Measurements from ENCODE around the gene EIF3B.
"Not testable (repeated sequence)": the region's sequence is repeated elsewhere in the genome, so short reads cannot be mapped to it uniquely, and the experiment has no call there.

Gene EIF3B

DNA sequence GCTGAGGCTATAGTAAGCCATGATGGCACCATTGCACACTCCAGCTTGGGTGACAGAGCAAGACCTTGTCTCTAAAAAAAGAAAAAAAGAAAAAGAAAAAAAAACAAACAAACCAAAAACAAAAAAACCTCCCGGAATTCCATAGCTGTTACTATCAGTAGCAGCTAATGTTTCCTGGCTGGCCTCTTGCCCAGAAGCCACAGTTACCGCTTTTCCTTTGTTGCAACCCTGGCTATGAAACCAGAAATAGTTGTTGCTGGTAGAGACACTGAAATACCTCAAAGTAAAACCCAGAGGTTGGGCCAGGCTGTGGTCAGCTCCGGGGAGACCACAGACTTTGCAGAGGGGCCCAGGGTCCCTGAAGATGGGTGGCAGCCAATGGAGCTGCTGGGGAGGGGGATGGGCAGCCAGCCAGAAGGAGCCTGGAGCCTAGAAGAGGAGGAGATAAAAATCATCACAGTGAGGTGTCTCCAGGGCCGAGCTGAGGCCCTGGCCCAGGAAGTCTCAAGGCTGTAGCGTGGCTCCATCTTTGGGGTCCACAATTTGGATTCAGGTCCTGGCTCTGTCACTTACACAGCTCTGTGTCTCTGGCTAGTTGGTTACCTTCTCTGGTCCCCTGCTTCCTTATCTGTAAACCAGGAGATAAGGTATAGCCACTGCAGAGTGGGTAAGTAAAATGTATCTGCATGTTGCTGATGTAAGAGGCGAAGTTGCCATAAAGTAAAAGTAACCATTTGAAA lies 45.4 kb downstream of the EIF3B start:
- no peak for FAIRE-seq
- no peak for DNase-seq (ENCODE audit: insufficient read length, low spot score)

DNA sequence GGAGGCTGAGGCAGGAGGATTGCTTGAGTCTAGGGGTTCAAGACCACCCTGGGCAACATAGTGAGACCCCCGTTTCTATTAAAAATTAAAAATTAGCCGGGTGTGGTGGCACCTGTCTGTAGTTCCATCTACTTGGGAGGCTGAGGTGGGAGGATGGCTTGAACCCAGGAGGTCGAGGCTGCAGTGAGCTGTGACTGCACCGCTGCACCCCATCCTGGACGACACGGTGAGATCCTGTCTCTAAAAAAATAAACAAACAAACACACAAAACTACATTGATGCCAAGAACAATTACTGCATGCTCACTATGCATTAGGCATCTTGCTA lies 48.0 kb downstream of the EIF3B start:
- DNase-seq (ENCODE audit: insufficient read length, low spot score) (no peak), FAIRE-seq (no peak)

DNA sequence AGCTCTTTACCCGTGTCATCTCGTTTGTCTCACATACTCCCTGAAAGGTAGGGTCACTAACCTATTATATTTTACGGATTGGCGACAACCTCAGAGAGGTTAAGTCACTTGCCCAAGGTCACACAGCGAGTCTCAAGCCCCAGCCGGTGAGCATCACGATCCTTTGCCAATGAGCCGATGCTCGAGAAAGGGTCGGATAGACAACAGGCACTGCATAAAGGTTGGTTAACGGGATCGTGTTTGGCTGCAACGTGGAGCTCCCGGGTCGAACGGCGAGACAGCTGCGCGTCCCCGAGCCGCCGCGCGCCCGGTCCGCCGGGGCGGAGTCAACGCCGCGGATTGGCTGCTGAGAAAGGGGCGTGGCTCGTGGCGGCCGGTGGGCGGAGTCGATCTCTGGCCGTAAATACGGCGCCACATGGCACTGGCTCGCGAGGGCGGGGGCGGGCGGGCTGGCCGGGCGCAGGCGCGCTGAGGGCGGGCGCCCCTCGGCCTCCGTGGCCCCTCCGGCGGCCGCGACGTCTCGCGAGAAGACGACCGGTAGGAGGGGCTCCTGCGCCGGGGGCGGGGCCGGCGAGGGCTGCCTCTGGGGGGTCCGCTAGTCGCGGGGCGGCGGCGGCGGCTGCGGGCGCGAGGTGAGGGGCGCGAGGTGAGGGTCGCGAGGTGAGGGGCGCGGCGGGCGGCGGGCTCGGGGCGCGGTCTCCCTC lies 48.5 kb downstream of the EIF3B start, which contains the start of gene CHST12:
Gene CHST12, plus strand, starts transcription at position 598 of the 704 bp plus-strand sequence. CDS start 29,029 bp downstream, outside the sequence.
- DNase-seq (ENCODE audit: insufficient read length, low spot score) = peak; percentile 88
- FAIRE-seq = peak; percentile 71

DNA sequence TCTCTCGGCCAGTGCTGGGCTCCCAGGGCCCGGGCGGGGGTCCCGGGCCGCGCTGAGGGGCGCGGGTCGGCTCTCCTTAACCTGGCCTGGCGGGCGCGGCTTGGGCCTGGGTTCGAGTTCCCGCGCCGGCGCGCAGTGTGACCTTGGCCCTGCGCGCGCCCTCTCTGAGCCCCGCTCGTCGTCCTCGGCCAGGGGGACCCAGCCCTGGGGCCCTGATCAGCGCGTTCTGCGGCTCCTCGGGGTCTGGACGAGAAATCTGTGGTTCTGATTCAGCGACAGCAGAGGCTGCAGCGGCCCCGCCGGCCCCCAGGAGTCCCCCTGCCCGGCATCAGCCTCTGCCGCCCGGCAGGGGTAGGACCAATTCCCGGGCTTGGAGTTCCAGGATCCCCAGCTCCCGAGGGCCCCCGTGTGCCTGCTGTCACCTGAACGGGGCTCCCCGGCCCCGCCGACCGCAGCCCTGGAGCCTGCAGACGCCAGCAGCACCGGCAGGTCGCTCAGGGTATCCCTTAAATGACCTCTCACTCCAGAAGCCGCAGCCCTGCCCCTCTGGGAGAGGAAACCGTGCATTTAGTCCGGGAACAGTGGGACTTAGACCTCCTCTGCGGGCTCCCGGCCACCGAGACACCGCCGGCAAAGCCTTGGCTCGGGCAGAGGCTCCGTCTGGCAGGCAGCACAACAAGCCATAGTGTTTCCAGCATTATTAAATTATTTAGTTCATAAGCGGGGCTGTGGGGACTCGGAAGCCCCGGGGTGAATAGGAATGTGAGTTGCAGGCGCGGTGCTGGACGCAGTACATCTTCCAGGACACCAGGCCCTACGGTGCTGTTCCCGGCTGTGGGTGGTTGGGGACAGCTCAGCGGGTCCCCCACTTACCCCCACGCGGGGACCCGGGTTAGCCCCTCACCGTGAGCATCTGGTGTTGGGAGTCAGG lies 49.4 kb downstream of the EIF3B start:
- FAIRE-seq (no peak), DNase-seq (ENCODE audit: insufficient read length, low spot score) (no peak)

DNA sequence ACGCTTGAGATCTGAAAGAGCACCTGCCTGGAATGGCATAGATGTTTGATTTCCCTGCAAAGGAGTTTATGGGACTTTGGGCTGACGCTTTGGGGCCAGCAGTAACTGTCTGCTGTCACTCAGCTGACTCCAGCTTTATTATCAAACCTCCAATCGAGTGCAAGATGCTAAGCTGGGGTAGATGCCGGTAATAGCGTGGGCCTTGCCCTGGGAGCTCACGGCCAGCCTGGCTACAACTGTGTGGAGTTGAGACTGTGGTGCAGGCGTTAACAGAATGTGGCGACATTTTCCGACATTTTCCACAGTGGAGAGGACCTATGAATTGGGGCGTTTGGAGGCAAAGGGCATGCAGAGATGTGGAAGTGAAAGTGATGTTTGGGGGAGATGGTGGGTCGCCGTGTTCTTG lies 50.1 kb downstream of the EIF3B start:
- FAIRE-seq (peak; percentile 4), DNase-seq (ENCODE audit: insufficient read length, low spot score) (no peak)

DNA sequence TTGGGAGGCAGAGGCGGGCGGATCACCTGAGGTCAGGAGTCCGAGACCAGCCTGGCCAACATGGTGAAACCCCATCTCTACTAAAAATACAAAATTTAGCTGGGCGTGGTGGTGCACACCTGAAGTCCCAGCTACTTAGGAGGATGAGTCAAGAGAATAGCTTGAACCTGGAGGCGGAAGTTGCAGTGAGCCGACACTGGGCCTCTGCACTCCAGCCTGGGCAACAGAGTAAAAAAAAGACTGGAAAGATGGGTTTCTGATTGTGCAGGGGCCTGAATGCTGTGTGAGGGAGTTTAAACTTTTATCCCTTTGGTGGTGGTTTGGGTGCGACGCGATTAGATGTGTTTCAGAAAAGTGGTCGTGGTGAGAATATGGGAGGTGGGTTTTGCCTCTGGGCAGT lies 50.6 kb downstream of the EIF3B start:
- FAIRE-seq = no peak
- DNase-seq (ENCODE audit: insufficient read length, low spot score) = no peak

DNA sequence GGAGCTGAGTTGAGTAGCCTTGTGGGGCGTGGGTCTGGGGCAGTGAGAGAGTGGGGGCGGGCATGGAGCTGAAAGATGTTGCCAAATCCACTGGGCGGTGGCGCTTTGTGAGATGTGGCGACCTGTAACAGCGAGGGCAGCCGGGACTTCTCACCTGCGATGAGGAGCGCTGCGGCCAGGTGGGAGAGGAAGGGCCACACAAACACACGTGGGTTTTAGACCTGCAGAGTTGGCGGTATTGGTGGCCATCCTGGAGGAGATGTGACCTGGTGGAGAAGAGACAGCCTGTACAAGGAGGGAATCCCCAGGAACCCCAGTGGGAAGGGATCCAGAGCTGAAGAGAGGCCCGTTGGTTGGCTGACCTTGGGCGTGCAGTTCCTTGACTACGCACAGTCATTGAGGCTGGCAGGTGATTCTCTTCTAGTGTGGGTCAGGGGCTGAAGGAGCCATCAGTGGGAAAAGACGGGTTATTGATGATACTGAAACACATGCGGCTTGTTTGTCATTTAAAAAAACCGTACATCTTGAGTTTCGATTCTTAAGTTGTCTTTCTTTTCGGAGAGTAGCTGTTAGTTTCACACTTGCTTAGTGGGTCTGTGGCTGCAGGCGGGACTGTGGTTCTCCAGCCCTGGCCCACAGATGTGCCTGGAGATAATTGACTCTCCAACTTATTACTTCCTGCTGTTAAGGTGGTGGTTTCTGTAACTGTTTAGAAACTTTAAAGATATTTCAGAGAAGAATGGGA lies 51.1 kb downstream of the EIF3B start:
- FAIRE-seq = peak; percentile 98

DNA sequence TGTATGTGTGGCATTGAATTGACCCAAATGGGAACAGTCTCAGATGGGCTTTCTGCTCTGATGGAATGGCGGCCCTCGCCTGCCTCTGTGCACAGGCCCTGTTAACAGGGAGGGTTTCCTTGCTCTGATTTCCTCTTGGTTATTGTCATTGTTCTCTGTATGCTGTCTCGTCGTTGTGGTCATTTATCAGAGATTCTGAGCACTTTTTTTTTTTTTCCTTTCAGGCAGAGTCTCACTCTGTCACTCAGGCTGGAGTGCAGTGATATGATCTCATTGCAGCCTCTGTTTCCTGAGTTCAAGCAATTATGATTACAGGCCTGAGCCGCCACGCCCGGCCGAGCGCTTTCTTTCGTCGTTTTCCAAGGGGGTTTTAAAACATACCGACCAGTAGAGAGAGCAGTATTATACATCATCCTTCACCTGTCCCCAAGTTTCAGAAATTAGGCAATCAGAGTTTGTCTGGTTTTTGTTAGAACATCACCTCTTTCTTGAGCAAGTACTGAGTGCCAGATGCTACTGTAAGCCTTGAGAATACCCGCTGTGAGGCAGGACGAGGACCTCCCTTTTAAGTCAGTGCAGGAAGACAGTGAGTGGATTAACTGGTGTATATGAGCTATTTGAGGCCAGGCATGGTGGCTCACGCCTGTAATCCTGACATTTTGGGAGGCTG lies 55.3 kb downstream of the EIF3B start:
- FAIRE-seq = no peak
- DNase-seq (ENCODE audit: insufficient read length, low spot score) = no peak

More for the DNA sequence above, 51.1 kb downstream of the EIF3B start:
- peak; percentile 74 for DNase-seq (ENCODE audit: insufficient read length, low spot score)

DNA sequence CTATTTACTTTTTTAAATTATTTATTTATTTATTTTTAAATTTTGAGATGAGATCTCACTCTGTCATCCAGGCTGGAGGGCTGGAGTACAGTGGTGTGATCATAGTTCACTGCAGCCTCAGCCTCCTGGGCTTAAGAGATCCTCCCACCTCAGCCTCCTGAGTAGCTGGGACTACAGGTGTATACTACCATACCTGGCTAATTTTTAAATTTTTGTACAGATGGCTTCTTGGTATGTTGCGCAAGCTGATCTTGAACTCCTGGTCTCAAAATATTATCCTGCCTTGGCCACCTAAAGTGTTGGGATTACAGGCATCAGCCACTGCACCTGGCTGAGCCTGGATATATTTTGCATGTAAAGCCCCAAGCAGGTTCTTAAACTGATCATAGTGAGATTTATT lies 56.4 kb downstream of the EIF3B start:
- FAIRE-seq (no peak), DNase-seq (ENCODE audit: insufficient read length, low spot score) (no peak)

DNA sequence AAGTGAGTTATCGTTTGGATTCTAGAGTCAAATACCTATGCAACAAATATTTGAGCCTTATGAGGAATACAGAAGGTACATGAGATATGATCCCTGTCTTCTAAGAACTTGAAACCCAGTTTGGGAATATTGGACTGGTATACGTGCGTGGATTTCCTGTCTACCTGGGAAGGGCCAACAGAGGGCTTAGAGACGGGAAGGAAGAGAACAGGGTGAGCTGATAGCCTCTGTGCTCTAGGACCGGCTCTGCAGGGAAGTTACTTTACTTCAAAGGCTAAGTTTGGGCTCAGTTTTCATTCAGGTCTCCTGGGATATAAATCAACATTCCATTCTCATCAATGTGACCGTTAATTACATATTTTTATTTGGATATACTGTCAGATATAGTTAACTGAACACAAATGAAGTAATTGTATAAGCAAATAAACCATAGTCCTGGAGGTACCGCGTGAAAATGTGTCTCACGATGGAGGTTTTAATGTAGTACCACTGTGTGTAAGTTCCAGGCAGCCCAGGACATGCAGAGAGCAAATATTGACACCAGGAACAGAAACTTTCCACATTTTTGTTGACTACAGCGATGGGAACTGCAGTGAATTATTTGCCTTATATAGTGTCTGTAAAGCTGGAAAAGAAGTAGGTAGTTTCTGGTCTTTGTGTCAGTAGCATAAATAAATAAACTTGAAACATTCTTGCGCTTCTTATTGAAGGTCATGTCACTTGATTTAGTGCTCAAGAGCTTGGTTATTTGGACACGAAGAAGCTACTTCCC lies 57.4 kb downstream of the EIF3B start:
- FAIRE-seq (no peak), DNase-seq (ENCODE audit: insufficient read length, low spot score) (no peak)

DNA sequence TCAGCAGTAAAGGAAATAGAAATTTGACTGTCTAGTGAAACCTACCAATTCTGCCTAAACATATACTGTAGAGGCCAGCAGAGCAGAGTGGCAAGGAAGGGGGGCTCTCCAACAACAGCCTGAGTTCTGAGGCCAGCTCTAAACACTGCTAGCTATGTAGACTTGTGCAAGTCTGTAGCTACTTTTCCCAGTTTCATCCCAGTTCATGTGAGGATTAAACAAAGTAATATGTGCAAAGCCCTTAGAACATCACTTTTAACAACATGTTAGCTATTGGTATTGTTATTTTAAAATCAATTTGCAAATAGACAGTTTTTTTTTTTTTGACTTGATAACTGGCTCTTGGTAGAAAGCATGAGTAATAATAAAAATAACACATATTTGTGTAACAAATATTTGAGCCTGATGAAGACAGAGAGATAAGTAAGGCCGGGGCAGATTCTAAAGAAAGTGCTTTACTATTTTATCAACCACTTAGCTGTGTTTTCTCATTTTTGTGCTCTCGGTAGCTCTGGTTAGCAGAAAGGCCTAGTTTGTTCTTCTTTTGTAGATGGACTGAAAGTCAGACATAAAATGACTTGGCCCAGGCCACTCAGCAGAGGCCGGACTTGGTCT lies 58.1 kb downstream of the EIF3B start:
- DNase-seq (ENCODE audit: insufficient read length, low spot score) = no peak
- FAIRE-seq = no peak

DNA sequence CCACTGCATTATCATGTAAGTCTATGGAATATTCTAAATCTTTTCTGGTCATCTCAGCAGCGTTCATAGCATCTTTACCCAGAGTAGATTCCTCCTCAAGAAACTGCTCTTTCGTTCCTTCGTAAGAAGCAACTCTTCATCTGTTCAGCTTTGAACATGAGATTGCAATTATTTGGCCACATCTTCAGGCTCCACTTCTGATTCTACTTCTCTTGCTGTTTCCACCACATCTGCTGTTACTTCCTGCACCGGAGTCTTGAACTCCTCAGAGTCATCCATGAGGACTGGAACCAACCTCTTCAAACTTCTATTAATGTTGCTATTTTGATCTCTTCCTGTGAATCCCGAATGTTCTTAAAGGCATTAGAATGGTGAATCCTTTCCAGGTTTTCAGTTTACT lies 61.4 kb downstream of the EIF3B start:
- no peak for FAIRE-seq

DNA sequence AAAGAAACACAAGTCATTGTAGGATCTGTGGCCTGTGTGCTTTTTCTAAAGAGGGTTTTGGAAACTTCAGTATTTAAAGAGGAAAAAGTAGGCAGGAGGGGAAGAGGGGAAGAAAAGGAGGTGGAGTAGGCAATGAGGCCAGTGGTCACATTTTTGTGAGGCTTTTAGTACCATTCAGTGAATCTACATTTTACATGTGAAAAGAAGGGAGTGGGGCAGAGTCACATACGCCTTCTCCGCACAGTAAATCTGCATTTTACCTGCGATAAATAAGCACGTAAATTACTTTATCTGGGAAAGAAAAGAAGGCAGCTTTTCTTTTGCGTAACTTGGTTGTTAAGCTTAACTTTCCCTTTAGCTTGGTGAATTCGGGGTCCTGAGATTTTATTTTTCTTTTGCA lies 62.0 kb downstream of the EIF3B start:
- FAIRE-seq (no peak), DNase-seq (ENCODE audit: insufficient read length, low spot score) (no peak)

More for the DNA sequence above, 61.4 kb downstream of the EIF3B start:
- DNase-seq (ENCODE audit: insufficient read length, low spot score) = no peak

DNA sequence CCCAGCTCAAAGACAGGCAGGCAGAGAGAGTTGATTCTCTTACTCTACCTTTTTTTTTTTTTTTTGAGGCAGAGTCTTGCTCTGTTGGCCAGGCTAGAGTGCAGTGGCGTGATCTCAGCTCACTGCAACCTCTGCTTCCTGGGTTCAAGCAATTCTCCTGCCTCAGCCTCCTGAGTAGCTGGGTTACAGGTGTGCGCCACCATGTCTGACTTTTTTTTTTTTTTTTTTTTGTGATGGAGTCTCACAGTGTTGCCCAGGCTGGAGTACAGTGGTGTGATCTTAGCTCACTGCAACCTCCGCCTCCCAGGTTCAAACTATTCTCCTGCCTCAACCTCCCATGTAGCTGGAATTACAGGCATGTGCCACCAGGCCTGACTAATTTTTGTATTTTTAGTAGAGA lies 62.6 kb downstream of the EIF3B start:
- FAIRE-seq; DNase-seq (ENCODE audit: insufficient read length, low spot score): not testable (repeated sequence)

DNA sequence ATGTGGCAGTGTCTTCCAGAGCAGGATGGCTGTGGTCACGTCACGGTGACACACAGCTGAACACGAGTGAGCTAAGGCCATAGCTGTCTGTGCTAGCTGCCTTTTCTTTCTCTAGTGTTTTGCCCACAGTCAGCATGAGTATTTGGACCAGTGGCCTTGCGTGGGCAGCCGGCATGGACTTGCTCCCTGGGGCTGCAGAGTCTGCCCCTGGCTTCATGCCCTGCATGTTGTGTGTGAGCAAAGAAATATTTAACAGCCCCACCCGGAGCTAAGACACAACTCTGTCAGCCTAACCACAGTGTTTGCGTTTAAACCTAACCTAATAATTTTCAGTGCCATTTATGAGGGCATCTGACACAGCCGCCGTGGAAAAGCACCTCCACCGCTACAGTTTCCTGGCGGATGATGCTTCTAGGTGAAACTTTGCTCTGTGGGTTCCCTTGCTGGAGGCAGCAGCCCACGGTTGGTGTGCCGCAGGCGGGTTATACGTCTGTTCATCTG lies 63.4 kb downstream of the EIF3B start:
- DNase-seq (ENCODE audit: insufficient read length, low spot score) = no peak
- no peak for FAIRE-seq

DNA sequence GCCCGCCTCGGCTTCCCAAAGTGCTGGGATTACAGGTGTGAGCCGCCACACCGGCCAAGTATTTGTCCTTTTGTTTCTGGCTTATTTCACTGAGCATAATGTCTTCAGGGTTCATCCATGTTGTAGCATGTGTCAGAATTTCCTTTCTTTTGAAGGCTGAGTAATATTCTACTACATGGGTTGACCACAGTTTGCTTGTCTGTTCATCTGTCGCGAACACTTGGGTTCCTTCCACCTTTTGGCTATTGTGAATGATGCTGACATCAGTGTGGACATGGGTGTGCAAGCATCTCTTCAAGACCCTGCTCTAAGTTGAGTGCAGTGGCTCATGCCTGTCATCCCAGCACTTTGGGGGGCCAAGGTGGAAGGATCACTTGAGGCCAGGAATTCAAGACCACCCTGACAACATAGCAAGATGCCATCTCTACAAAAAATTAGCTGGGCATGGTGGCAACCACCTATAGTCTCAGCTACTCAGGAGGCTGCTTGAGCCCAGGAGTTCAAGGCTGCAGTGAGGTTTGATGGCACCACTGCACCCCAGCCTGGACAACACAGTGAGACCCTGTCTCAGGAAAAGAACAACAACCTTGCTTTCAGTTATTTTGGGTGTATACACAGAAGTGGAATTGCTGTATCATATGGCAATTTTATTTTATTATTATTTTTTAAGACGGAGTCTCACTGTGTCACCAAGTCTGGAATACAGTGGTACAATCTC lies 65.7 kb downstream of the EIF3B start:
- DNase-seq (ENCODE audit: insufficient read length, low spot score) = no peak
- FAIRE-seq = no peak

DNA sequence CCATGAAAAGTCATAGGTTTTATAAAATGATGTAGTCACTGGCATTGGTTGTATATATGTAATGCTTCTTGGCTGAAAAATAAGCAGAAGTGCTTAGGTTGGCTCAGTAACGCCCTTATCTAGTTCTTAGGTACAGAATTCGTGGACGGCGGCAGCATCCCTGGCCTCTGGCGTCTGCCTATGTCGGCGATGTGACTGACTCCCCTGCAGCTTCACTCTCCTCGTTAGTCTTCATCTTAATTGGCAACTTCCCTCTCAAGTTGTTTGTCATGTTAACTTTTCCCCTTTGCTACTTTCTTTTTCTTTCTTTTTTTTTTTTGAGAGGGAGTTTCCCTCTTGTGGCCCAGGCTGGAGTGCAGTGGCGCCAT lies 67.3 kb downstream of the EIF3B start:
- DNase-seq (ENCODE audit: insufficient read length, low spot score) (no peak), FAIRE-seq (no peak)

DNA sequence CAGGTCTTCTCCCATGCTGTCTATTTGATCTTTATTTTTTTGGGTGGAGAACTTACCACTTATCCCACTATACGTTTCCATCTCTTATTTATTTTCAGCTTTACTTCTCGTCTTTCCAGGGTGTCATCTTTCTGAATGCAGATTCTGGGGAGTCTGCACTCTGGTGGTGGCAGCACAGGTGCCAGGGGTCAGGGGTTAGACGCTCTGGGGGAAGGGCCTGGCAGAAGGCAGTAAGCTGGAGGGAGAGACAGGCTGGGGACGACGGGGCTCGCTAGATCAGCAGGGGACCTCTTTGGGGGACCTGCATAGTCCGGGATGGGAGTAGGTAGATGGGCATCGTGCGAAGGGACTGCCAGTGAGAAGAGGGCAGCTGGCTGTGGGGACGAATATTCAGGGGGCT lies 71.1 kb downstream of the EIF3B start:
- no peak for FAIRE-seq
- no peak for DNase-seq (ENCODE audit: insufficient read length, low spot score)
